ENCODE results near the gene SEMA6D. TPM values are rescaled to one million over a fixed set of nuclear protein-coding genes. Genes with fewer than 3 reads are reported as not detected.

The SEMA6D gene
- polyA plus RNA-seq, 1 donor from 2014 or later = 108 TPM

DNA sequence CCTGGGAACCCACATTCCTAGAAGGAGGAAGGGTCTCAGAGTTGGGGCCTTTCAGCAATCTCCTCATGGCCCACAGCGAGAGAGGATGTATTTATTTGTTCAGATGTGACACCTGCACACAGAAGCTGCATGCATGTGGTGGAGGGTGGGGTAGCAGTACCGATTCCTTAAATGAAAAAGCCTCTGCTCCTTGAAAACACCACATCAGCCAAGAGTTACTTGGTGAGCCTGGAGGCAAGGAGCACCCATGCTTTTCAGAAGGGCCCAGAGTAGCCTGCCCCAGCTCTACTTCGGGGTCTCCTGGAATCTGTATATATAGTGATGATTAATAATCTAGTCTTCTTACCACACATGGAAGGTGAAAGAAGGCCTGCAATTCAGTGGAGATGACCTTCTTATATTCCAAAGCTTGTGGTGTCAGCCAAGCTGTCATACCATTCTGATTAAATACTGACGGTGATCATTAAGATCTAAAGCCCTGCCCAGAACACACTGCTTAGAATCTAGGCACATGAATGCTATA lies 33.5 kb downstream of the SEMA6D start:
- H3K27me3 ChIP-seq (ENCODE audit: insufficient read depth, low read depth, low read length) = no peaks in the 10 kb centered on the region
- H3F3A ChIP-seq (ENCODE audit: insufficient read depth, low read length, poor library complexity, severe bottlenecking) = no peaks in the 10 kb centered on the region
- H4K20me1 ChIP-seq (ENCODE audit: insufficient read depth) = no peaks in the 10 kb centered on the region
- H3K4me2 ChIP-seq (ENCODE audit: low read length) = no peak overlapping the region
- H3K4me3 ChIP-seq (ENCODE audit: low read length) = no peak overlapping the region
- H3K36me3 ChIP-seq (ENCODE audit: insufficient read depth, low read length) = no peaks in the 10 kb centered on the region
- TF ChIP-seq EP300 (conservative IDR thresholded peaks at IDR 0.05; ENCODE audit: poor library complexity, severe bottlenecking) (no peak), SMC3 (conservative IDR thresholded peaks at IDR 0.05; ENCODE audit: poor library complexity) (no peak), CTCF (IDR thresholded peaks at IDR 0.05; ENCODE audit: poor library complexity, severe bottlenecking) (no peak), POLR2AphosphoS5 (IDR thresholded peaks at IDR 0.05) (no peak)
- H2AFZ ChIP-seq (ENCODE audit: low read depth, low read length) = no peak overlapping the region
- no peaks in the 10 kb centered on the region for H3K9me2 ChIP-seq (ENCODE audit: insufficient read depth, low read length)
- H3K9me3 ChIP-seq (ENCODE audit: low read length) = no peaks in the 10 kb centered on the region
- no peak overlapping the region for H3K27ac ChIP-seq (ENCODE audit: low read length)
- H3K79me2 ChIP-seq (replicated peaks; ENCODE audit: insufficient read depth, low read length) = peaks cover 3% of the 10 kb centered on the region
- no peak overlapping the region for H3K9ac ChIP-seq (ENCODE audit: low read length)

- Histone ChIP-seq H3K27me3 (ENCODE audit: insufficient read depth, low read depth, low read length) (no peaks in the 10 kb centered on the region), H3K4me3 (ENCODE audit: low read length) (no peak overlapping the region), H3K27ac (ENCODE audit: low read length) (no peak overlapping the region), H3K9me2 (ENCODE audit: insufficient read depth, low read length) (no peaks in the 10 kb centered on the region), H3K9ac (ENCODE audit: low read length) (no peak overlapping the region), H3K79me2 (replicated peaks; ENCODE audit: insufficient read depth, low read length) (peaks cover 6% of the 10 kb centered on the region), H3F3A (ENCODE audit: insufficient read depth, low read length, poor library complexity, severe bottlenecking) (no peaks in the 10 kb centered on the region), H3K36me3 (ENCODE audit: insufficient read depth, low read length) (no peaks in the 10 kb centered on the region), H3K4me2 (ENCODE audit: low read length) (no peak overlapping the region), H2AFZ (ENCODE audit: low read depth, low read length) (no peak overlapping the region), H3K9me3 (ENCODE audit: low read length) (no peaks in the 10 kb centered on the region), H4K20me1 (ENCODE audit: insufficient read depth) (no peaks in the 10 kb centered on the region)
- no peak for TF ChIP-seq EP300 (conservative IDR thresholded peaks at IDR 0.05; ENCODE audit: poor library complexity, severe bottlenecking)
- no peak for TF ChIP-seq EZH2 (IDR thresholded peaks at IDR 0.05; ENCODE audit: borderline replicate concordance, insufficient read depth, low read length, poor library complexity, severe bottlenecking)
- no peak for TF ChIP-seq TAF1 (IDR thresholded peaks at IDR 0.05; ENCODE audit: low read depth)
- no peak for TF ChIP-seq RAD21 (conservative IDR thresholded peaks at IDR 0.05)
- no peak for TF ChIP-seq CTCF (IDR thresholded peaks at IDR 0.05; ENCODE audit: poor library complexity, severe bottlenecking)
- no peak for TF ChIP-seq MXI1 (conservative IDR thresholded peaks at IDR 0.05; ENCODE audit: poor library complexity, severe bottlenecking)
- TF ChIP-seq, protein P1, sequence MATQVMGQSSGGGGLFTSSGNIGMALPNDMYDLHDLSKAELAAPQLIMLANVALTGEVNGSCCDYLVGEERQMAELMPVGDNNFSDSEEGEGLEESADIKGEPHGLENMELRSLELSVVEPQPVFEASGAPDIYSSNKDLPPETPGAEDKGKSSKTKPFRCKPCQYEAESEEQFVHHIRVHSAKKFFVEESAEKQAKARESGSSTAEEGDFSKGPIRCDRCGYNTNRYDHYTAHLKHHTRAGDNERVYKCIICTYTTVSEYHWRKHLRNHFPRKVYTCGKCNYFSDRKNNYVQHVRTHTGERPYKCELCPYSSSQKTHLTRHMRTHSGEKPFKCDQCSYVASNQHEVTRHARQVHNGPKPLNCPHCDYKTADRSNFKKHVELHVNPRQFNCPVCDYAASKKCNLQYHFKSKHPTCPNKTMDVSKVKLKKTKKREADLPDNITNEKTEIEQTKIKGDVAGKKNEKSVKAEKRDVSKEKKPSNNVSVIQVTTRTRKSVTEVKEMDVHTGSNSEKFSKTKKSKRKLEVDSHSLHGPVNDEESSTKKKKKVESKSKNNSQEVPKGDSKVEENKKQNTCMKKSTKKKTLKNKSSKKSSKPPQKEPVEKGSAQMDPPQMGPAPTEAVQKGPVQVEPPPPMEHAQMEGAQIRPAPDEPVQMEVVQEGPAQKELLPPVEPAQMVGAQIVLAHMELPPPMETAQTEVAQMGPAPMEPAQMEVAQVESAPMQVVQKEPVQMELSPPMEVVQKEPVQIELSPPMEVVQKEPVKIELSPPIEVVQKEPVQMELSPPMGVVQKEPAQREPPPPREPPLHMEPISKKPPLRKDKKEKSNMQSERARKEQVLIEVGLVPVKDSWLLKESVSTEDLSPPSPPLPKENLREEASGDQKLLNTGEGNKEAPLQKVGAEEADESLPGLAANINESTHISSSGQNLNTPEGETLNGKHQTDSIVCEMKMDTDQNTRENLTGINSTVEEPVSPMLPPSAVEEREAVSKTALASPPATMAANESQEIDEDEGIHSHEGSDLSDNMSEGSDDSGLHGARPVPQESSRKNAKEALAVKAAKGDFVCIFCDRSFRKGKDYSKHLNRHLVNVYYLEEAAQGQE (IDR thresholded peaks at IDR 0.05; ENCODE audit: borderline replicate concordance) = no peak
- no peak for TF ChIP-seq SMC3 (conservative IDR thresholded peaks at IDR 0.05; ENCODE audit: poor library complexity)
- TF ChIP-seq POLR2AphosphoS5 (IDR thresholded peaks at IDR 0.05) = no peak
These were observed 36.3 kb downstream of the SEMA6D start for GRCh38 chr15:47753591-47753990.
